Testis (tissue), 3 donors: Measurements from ENCODE around the gene UBA6. TPM values are rescaled to one million over a fixed set of nuclear protein-coding genes. Genes with fewer than 3 reads are reported as not detected.

Experiments used
- DNase-seq: peaks from one replicate; pipeline ENCODE4 v3.0.0-alpha.2; 2019
- H3K27ac ChIP-seq, 2 donors: fragments of 200-600 bp; sonication (generic); one replicate each; pipeline ENCODE4 v1.5.1; 2019
- H3K27me3 ChIP-seq: fragments of 200-600 bp; sonication (generic); one replicate; pipeline ENCODE4 v1.5.1; 2019
- H3K36me3 ChIP-seq: fragments of 200-600 bp; sonication (generic); one replicate; pipeline ENCODE4 v1.5.1; 2017; ENCODE audit warnings: low read depth; ENCODE audit errors: missing control alignments
- H3K4me1 ChIP-seq: fragments of 200-600 bp; sonication (generic); one replicate; pipeline ENCODE4 v1.5.1; 2019
- H3K4me3 ChIP-seq, 2 donors: fragments of 200-600 bp; sonication (generic); one replicate each; pipeline ENCODE4 v1.5.1; 2017 to 2019
- H3K9me3 ChIP-seq: fragments of 200-600 bp; sonication (generic); one replicate; pipeline ENCODE4 v1.5.1; 2017
- CTCF ChIP-seq, 3 experiments: fragments of 450-650 bp in 2 of 3; fragments of 200-600 bp in 1 of 3; sonication (generic) in 1 of 3; IDR thresholded peaks; one replicate each; pipeline ENCODE4 v1.5.1; 2016 to 2019; ENCODE audit warnings: antibody characterized with exemption in 3 of 3, mild to moderate bottlenecking in 2 of 3, moderate library complexity in 1 of 3
- POLR2A ChIP-seq: fragments of 450-650 bp; IDR thresholded peaks from one replicate; pipeline ENCODE4 v1.6.1; 2017; ENCODE audit warnings: antibody characterized with exemption, mild to moderate bottlenecking, moderate library complexity
- WGBS, 2 donors: methylation state at CpG; one replicate each; pipeline ENCODE4 v1.1.5; 2018; 5-methylcytosine and 5-hydroxymethylcytosine counted together
- intact Hi-C: fragments of 100-400 bp; cut with DNase I; formaldehyde crosslinking; loops from one replicate; pipeline ENCODE4 v1.15.1; 2023; ENCODE audit warnings: low total_unique reads
- polyA plus RNA-seq: library from polyadenylated mRNA; stranded (reverse); fragments of 350-450 nt; fragmentation: Illumina TruSeq; extraction: RNeasy Lipid Tissue Mini Kit (QIAGEN cat#74804); gene quantifications from one replicate; pipeline ENCODE4 v1.2.3, GENCODE V29; 2014; ENCODE audit warnings: low read depth, low replicate concordance; ENCODE audit not compliant: insufficient read depth
- total RNA-seq, 2 donors: library from RNA; depleted of rRNA; stranded (reverse); fragments of >200 nt; gene quantifications; one replicate each; pipeline ENCODE4 v1.2.3, GENCODE V29; 2016

The UBA6 gene
- total and polyA plus RNA-seq, 3 donors from 2014 or later, result 19.7 to 86.8 (median 76.2) TPM

GRCh38 chr4:67701517-67701850 lies 529 bp upstream of the UBA6 start:
- TF ChIP-seq CTCF (IDR thresholded peaks at IDR 0.05), result no peak
- peak overlapping the region; percentile 83 to 87 for H3K4me3 ChIP-seq
- DNase-seq, result no peak
- no peaks in the 10 kb centered on the region for H3K36me3 ChIP-seq
- no peaks in the 10 kb centered on the region for H3K9me3 ChIP-seq
- H3K4me1 ChIP-seq, result peaks cover 6% of the 10 kb centered on the region
- 1 to 2% methylated on average over 4 of the region's 4 CpGs for WGBS, 2 donors
- H3K27ac ChIP-seq, result peak overlapping the region; percentile 89 to 91
- intact Hi-C loops, result no loop called here
- no peaks in the 10 kb centered on the region for H3K27me3 ChIP-seq

GRCh38 chr4:67700116-67700737 lies 728 bp downstream of the UBA6 start:
- Histone ChIP-seq H3K4me3 (peak overlapping the region; percentile 83 to 87), H3K27me3 (no peaks in the 10 kb centered on the region), H3K4me1 (peaks cover 6% of the 10 kb centered on the region), H3K27ac (peak overlapping the region; percentile 89 to 91), H3K36me3 (no peaks in the 10 kb centered on the region), H3K9me3 (no peaks in the 10 kb centered on the region)
- intact Hi-C loops, result no loop called here
- TF ChIP-seq POLR2A (no peak), CTCF (IDR thresholded peaks at IDR 0.05) (no peak)
- WGBS, 2 donors, result 18 to 20% methylated on average over 11 of the region's 11 CpGs
- DNase-seq, result no peak

- intact Hi-C loops, result no loop called here
- no peaks in the 10 kb centered on the region for H3K9me3 ChIP-seq
- no peaks in the 10 kb centered on the region for H3K27me3 ChIP-seq
- no peak overlapping the region for H3K27ac ChIP-seq
- H3K36me3 ChIP-seq, result no peaks in the 10 kb centered on the region
- peak overlapping the region; percentile 83 to 87 for H3K4me3 ChIP-seq
- no peak for DNase-seq
- WGBS, 2 donors, result 66 to 76% methylated on average over 18 of the region's 18 CpGs
- peaks cover 6% of the 10 kb centered on the region for H3K4me1 ChIP-seq
- TF ChIP-seq POLR2A (no peak), CTCF (IDR thresholded peaks at IDR 0.05) (no peak)
Observed at GRCh38 chr4:67699603-67700002, 1.4 kb downstream of the UBA6 start.

- Histone ChIP-seq H3K36me3 (no peaks in the 10 kb centered on the region), H3K27ac (no peak overlapping the region), H3K4me3 (no peak overlapping the region), H3K9me3 (no peaks in the 10 kb centered on the region), H3K4me1 (peaks cover 6% of the 10 kb centered on the region), H3K27me3 (no peaks in the 10 kb centered on the region)
- WGBS, 2 donors, result 63 to 72% methylated on average over 7 of the region's 7 CpGs
- intact Hi-C loops, result no loop called here
- TF ChIP-seq CTCF (IDR thresholded peaks at IDR 0.05) (no peak), POLR2A (no peak)
- DNase-seq, result no peak
Observed at GRCh38 chr4:67697860-67698687, 2.9 kb downstream of the UBA6 start.
